Measurements from ENCODE around the gene OR6C74. TPM values are rescaled to one million over a fixed set of nuclear protein-coding genes. Genes with fewer than 3 reads are reported as not detected.

OR6C74 gene
- total RNA-seq (ENCODE audit: low replicate concordance), result not detected in 2 replicates
- long read RNA-seq, result 0 reads

DNA sequence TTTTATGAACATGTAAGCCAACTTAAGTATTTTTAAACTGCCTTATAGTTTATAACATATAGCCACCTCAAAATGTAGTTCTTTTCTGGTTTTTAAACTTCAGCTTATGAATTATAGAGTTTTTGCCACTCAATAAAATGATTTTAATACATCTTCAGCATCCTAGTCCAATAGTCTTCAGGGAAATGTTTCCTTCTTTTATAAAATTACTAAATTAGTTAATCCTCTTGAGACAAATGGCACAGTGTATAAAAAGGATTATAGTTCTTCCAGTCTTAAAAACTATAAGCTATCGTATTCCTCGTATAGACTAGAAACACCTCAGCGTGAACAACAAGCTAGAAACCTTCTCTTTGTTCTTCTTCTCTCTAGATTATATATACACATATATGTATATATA, at the start of gene OR6C74:
Gene OR6C74, plus strand, starts transcription at position 301 of the 400 bp plus-strand sequence. CDS start 2,679 bp downstream, outside the sequence.
- H3K36me3 Mint-ChIP-seq, result no peaks in the 10 kb centered on the region
- H3K4me3 Mint-ChIP-seq, result no peak within 1 kb of the TSS
- peaks cover 3% of the 10 kb centered on the region for H3K27me3 Mint-ChIP-seq
- H3K27ac Mint-ChIP-seq, result no peak within 1 kb of the TSS
- DNase-seq (ENCODE audit: extremely low spot score, unreplicated experiment), result no peak
- TF ChIP-seq, protein P1, sequence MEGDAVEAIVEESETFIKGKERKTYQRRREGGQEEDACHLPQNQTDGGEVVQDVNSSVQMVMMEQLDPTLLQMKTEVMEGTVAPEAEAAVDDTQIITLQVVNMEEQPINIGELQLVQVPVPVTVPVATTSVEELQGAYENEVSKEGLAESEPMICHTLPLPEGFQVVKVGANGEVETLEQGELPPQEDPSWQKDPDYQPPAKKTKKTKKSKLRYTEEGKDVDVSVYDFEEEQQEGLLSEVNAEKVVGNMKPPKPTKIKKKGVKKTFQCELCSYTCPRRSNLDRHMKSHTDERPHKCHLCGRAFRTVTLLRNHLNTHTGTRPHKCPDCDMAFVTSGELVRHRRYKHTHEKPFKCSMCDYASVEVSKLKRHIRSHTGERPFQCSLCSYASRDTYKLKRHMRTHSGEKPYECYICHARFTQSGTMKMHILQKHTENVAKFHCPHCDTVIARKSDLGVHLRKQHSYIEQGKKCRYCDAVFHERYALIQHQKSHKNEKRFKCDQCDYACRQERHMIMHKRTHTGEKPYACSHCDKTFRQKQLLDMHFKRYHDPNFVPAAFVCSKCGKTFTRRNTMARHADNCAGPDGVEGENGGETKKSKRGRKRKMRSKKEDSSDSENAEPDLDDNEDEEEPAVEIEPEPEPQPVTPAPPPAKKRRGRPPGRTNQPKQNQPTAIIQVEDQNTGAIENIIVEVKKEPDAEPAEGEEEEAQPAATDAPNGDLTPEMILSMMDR (conservative IDR thresholded peaks at IDR 0.05), result no peak
- no peaks in the 10 kb centered on the region for H3K9me3 Mint-ChIP-seq
- H3K4me1 Mint-ChIP-seq (ENCODE audit: unreplicated experiment), result no peaks in the 10 kb centered on the region

GRCh38 chr12:55220725-55221124, 23.7 kb upstream of the OR6C74 start, which contains the start of gene OR10A7:
TSS of gene OR10A7 (plus strand) at chr12:55221025. CDS start at chr12:55221025, 0 bp downstream.
- H3K4me3 Mint-ChIP-seq, result no peak within 1 kb of the TSS
- H3K27ac Mint-ChIP-seq, result no peak within 1 kb of the TSS
- TF ChIP-seq, protein P1 (conservative IDR thresholded peaks at IDR 0.05), result no peak
- DNase-seq (ENCODE audit: extremely low spot score, unreplicated experiment), result no peak
- H3K27me3 Mint-ChIP-seq, result no peaks in the 10 kb centered on the region
- no peaks in the 10 kb centered on the region for H3K9me3 Mint-ChIP-seq
- no peaks in the 10 kb centered on the region for H3K36me3 Mint-ChIP-seq
- no peaks in the 10 kb centered on the region for H3K4me1 Mint-ChIP-seq (ENCODE audit: unreplicated experiment)

- DNase-seq (ENCODE audit: extremely low spot score, unreplicated experiment), result no peak
- no peaks in the 10 kb centered on the region for H3K4me1 Mint-ChIP-seq (ENCODE audit: unreplicated experiment)
- no peak overlapping the region for H3K4me3 Mint-ChIP-seq
- H3K9me3 Mint-ChIP-seq, result no peaks in the 10 kb centered on the region
- H3K27me3 Mint-ChIP-seq, result peaks cover 16% of the 10 kb centered on the region
- TF ChIP-seq, protein P1 (conservative IDR thresholded peaks at IDR 0.05), result no peak
- H3K27ac Mint-ChIP-seq, result no peak overlapping the region
- H3K36me3 Mint-ChIP-seq, result no peaks in the 10 kb centered on the region
These were observed 17.9 kb upstream of the OR6C74 start for GRCh38 chr12:55226523-55226922.

- Mint-ChIP-seq H3K4me1 (ENCODE audit: unreplicated experiment) (no peaks in the 10 kb centered on the region), H3K4me3 (no peak overlapping the region), H3K9me3 (no peaks in the 10 kb centered on the region), H3K27me3 (peaks cover 21% of the 10 kb centered on the region), H3K27ac (no peak overlapping the region), H3K36me3 (no peaks in the 10 kb centered on the region)
- TF ChIP-seq, protein P1 (conservative IDR thresholded peaks at IDR 0.05), result no peak
- no peak for DNase-seq (ENCODE audit: extremely low spot score, unreplicated experiment)
These were observed 16.8 kb upstream of the OR6C74 start for GRCh38 chr12:55227643-55228042.

- H3K36me3 Mint-ChIP-seq, result no peaks in the 10 kb centered on the region
- peaks cover 3% of the 10 kb centered on the region for H3K27me3 Mint-ChIP-seq
- no peaks in the 10 kb centered on the region for H3K9me3 Mint-ChIP-seq
- DNase-seq (ENCODE audit: extremely low spot score, unreplicated experiment), result no peak
- no peak overlapping the region for H3K4me3 Mint-ChIP-seq
- TF ChIP-seq, protein P1 (conservative IDR thresholded peaks at IDR 0.05), result no peak
- no peaks in the 10 kb centered on the region for H3K4me1 Mint-ChIP-seq (ENCODE audit: unreplicated experiment)
- no peak overlapping the region for H3K27ac Mint-ChIP-seq
These were observed 1.8 kb downstream of the OR6C74 start for GRCh38 chr12:55246159-55246558.

DNA sequence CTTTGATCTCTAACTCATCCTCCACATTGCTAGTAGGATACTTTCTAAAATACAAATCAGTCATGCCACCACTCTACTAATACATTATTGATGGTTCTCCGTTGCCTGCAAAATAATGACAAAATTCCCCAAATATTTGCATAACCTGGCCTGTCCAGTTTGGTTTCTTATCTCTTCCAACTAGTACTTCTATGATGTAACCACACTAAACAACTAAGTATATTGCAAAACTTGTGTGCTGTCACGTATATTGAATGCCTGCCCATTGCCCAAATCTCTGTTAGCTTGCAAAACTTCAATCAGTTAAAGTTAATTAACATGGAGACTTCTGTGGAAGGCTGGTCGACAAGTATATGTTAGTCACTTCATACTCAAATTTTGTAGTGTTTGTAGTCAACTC, 6.5 kb downstream of the OR6C74 start:
- no peaks in the 10 kb centered on the region for H3K4me1 Mint-ChIP-seq (ENCODE audit: unreplicated experiment)
- no peak overlapping the region for H3K27ac Mint-ChIP-seq
- no peak overlapping the region for H3K4me3 Mint-ChIP-seq
- H3K27me3 Mint-ChIP-seq, result peaks cover 3% of the 10 kb centered on the region
- H3K9me3 Mint-ChIP-seq, result no peaks in the 10 kb centered on the region
- no peaks in the 10 kb centered on the region for H3K36me3 Mint-ChIP-seq
- TF ChIP-seq, protein P1 (conservative IDR thresholded peaks at IDR 0.05), result no peak
- DNase-seq (ENCODE audit: extremely low spot score, unreplicated experiment), result no peak

All from type B pancreatic cell (in vitro differentiated cells).